Fibroblast of skin of back (primary cell): ENCODE data around the gene ACAP3. TPM values are rescaled to one million over a fixed set of nuclear protein-coding genes. Genes with fewer than 3 reads are reported as not detected.

Experiments used
- DNase-seq: peaks from one replicate; pipeline ENCODE4 v3.0.0-alpha.2; 2013
- polyA plus RNA-seq, 2 experiments: library from polyadenylated mRNA; unstranded; fragments of 120-200 nt; gene quantifications; one replicate each; pipeline ENCODE4 v1.2.1, GENCODE V29; 2013; ENCODE audit not compliant: insufficient read length in 2 of 2

ACAP3 gene
- 45.1 TPM for polyA plus RNA-seq (2013, experiment 1 of 2; ENCODE audit: insufficient read length)
- polyA plus RNA-seq (2013, experiment 2 of 2; ENCODE audit: insufficient read length) = 35.8 TPM

GRCh38 chr1:1307923-1308755 lies at the start of gene ACAP3, which contains the start of gene PUSL1:
Gene ACAP3, minus strand, starts transcription at chr1:1307930. Its CDS starts 115 bp downstream, at chr1:1307815.
Gene PUSL1, plus strand, starts transcription at chr1:1308597. Its CDS starts 47 bp downstream, at chr1:1308644.
- DNase-seq = peak; percentile 92

DNA sequence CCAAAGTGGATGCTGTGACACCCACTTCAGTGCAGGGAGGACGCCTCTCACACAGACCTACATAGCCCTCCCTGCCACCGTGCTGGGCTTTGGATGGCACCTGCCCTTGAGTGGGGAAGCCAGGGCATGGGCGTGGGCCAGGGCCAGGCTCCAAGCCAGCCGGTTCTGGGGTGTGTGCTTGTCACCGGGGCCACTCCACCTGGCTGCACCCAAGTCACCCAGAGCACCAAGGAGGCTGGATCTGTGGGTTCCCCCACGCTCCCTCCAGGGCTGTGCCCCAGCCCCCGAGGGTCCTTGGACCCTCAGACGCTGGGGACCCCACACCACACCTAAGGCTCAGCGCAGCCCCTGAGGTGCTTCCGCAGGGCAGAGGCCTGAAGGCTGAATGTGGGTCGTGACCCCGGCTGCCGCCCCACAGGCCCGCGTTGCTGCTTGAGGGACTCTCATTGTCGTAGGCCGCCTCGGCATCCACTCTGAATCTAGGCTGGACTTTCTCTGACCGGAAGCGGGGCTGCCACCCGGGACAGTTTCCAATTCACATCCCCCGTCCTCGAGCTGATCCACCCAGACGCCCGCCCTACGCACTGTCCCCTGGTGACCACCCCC lies 49.2 kb upstream of the ACAP3 start:
- no peak for DNase-seq

DNA sequence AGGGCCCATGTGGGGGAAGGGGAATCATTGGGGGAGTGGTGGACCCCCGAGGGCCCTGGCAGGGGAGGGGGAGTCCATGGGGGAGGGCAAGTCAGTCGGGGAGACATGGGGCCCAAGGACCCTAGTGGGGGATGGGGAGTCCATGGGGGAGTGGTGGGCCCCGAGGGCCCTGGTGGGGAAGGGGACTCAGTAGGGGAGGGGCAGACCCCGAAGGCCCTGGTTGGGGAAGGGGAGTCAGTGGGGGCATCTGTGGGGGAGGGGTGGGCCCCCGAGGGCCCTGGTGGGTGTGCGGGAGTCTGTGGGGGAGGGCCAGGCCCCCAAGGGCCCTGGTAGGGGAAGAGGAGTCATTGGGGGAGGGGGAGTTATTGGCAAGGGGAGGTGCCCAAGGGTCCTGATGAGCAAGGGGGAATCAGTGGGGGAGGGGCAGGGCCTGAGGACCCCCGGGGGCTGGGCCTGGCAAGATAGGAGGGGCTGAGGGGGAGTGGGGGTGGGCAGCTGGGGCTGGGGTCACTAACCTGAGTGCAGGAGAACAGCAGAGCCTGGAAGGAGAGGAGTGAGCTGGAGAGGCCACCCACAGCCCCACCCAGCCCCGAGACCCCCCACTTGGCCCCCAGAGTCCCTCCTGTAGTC lies 48.6 kb upstream of the ACAP3 start:
- DNase-seq = no peak

- no peak for DNase-seq
Measured at GRCh38 chr1:1355416-1355815, 47.7 kb upstream of the ACAP3 start.

GRCh38 chr1:1354271-1355247 lies 46.8 kb upstream of the ACAP3 start:
- DNase-seq = no peak

DNA sequence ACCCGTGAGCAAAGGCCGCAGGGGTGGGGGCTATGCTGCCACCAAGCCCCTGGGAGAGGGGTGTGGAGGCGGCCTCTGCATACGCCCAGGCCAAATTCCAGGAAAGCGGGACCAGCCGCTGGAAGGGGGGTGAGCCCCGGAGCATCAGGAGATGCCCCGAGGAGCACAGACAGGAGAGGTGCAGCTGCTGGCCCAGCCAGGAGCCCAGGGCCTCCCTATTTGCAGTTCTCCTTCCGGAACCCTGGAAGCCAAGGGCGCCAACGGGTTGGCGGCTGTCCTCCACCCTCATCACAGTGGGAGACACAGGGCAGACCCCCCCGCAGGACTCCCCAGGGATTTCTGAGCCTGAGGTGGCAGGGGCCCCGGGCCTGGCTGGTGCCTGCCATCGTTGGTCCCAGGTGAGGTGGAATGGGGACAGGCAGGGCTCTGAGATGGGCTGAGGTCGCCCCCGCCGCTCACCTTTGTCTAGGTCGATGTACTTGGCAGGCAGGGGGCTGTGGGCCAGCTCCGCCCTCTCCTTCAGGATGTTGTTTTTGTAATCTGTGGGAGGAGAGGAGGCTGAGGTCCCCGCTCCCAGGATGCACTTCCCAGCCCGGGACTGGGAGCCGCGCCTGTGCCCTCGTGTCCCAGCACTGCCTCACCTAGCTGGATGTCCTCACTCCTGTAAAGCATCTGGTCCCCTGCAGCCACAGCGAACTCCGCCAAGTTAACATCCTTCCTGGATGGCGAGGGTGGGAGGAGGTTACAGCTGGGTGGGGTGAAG lies 45.8 kb upstream of the ACAP3 start:
- DNase-seq = no peak

DNA sequence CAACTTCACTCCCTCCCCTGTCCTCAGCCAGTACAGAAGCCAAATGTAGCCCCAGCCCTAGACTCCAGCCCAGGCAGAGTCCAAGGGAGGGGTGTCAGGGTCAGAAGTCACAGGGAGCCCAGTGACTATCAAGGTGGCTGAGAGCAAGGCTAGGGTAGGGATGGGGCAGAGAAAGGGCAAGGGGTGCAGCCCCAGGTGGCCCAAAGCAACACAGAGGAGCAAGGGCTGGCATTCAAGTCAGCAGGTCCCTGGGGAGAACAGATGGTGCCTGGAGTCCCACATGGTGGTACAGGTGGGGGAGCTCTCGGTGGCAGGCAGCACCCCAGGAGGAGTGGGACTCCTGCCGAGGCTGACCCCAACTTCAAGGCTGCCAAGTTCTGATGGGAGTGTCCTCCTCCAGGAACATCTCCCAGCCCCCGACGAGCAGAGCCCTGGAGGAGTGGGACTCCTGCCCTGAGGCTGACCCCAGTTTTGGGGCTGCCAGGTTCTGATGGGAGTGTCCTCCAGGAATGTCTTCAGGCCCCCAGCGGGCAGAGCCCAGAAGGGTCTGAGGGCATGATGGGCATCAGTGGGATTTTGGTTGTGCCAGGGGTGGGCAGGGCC lies 45.2 kb upstream of the ACAP3 start:
- no peak for DNase-seq

DNA sequence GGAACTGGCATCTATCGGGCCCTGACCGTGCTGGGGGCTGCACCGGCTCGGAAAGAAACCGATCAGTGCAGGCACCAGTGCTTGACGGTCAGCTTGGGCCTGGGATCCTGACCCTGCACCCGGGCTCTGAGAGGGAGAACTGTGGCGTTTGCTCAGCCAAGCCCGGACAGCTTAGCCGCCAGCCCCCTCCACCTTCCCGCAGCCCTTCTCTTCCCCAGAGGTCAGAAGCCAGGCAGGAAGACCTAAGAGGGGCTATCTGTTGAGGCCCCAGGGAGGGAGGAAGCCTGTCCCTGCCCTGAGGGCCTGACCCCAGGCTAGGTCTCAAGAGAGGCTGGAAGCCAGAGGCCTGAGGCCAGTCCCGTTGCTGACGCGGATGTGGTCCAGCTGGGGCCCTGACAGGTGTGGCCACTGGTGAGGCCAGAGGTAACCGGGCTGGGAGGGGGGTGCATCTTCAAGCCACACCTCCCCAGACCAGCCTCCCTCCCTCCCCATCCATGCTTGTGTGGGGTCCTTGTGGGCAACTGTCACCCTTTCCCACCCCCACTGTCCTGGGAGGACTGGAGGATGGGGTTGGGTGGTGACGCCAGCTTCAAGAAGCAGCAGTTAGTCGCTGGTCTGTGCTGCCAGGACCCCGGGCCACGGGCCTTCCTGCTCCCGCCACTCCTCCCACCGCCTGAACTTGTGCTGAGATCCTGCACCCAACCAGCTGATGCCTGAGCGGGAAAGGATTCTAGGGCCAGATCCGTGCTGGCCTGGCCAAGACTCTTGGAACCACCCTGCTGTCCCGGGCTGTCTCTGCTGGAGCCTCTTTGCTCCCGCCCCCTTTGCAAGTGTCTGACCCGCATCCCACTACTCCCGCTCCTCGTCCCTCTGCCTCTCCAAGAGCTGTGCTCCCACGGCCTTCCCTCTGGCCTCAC lies 44.0 kb upstream of the ACAP3 start:
- peak; percentile 43 for DNase-seq

- peak; percentile 70 for DNase-seq
Measured at GRCh38 chr1:1349256-1350012, 41.7 kb upstream of the ACAP3 start, which contains the start of gene DVL1. Gene DVL1, minus strand, starts transcription at chr1:1349418. Its CDS starts 353 bp downstream, at chr1:1349065.

- no peak for DNase-seq
Measured at GRCh38 chr1:1348420-1349255, 40.9 kb upstream of the ACAP3 start.

GRCh38 chr1:1347663-1348419 lies 40.1 kb upstream of the ACAP3 start:
- DNase-seq = no peak

- no peak for DNase-seq
Measured at GRCh38 chr1:1347026-1347595, 39.4 kb upstream of the ACAP3 start.

GRCh38 chr1:1346501-1346890 lies 38.8 kb upstream of the ACAP3 start:
- no peak for DNase-seq

DNA sequence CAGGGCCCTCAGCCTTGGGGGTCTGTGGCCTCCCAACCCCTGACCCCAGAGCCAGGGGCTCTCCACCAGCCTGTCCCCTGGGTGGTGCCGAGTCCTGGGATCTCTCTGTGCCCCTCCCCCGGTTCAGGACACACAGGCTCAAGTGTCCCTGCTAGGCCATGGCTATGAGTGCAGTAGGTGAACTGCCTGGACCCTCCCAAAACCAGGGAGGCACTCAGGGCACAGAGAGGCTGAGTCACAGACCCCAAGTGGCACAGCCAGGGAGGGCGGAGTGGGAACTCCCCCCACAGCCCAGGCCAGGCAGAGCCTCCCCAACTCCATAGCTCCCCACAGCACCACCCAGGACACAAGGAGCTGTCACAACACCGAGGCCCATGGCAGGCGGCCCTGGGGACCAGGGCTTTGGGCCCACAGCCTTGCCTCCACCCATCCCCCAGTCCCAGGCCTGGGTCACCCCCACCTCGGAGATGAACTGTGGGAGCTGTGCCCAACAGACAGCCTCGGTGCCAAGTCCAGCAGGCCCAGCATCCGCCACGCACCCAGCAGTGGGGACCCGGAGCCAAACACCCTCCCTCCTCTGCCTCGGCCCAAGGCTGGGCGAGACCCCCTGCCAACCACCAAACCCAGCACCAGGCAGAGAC lies 38.2 kb upstream of the ACAP3 start:
- no peak for DNase-seq

DNA sequence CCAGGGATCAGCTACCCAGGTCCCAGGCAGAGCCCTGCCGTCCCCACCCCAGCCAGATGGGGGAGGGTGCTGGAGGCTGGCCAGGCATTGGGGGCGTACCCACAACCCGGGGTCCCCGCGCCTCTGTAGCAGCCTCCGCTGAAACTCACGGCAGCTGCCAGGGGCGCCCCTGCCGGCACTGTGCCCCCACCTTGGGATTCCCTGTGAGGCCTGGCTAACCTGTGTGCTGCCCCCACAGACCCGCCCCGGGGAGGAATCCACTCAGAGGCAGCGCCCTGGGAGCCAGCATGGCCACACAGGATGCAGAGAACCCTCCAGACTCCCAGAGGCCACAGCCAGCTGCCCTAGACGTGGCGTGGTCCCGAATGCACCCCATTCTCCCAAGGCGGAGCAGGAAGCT lies 37.7 kb upstream of the ACAP3 start:
- no peak for DNase-seq

- peak; percentile 81 for DNase-seq
Measured at GRCh38 chr1:1344655-1345361, 37.1 kb upstream of the ACAP3 start.
